Activated CD4-positive, alpha-beta T cell treated with anti-CD3 and anti-CD28 coated beads, Interleukin-2, amount 50 U/mL, for 48 hours (primary cell): ENCODE data around the gene PRPF18.

Experiments used
- DNase-seq, 2 experiments: peaks; one replicate each; pipeline ENCODE4 v3.0.0-alpha.2; 2020

PRPF18 gene

GRCh38 chr10:13671904-13672303, 85.1 kb downstream of the PRPF18 start:
- no peak for DNase-seq

GRCh38 chr10:13672548-13672947, 85.8 kb downstream of the PRPF18 start:
- DNase-seq = no peak

GRCh38 chr10:13673156-13673555, 86.4 kb downstream of the PRPF18 start:
- no peak for DNase-seq

DNA sequence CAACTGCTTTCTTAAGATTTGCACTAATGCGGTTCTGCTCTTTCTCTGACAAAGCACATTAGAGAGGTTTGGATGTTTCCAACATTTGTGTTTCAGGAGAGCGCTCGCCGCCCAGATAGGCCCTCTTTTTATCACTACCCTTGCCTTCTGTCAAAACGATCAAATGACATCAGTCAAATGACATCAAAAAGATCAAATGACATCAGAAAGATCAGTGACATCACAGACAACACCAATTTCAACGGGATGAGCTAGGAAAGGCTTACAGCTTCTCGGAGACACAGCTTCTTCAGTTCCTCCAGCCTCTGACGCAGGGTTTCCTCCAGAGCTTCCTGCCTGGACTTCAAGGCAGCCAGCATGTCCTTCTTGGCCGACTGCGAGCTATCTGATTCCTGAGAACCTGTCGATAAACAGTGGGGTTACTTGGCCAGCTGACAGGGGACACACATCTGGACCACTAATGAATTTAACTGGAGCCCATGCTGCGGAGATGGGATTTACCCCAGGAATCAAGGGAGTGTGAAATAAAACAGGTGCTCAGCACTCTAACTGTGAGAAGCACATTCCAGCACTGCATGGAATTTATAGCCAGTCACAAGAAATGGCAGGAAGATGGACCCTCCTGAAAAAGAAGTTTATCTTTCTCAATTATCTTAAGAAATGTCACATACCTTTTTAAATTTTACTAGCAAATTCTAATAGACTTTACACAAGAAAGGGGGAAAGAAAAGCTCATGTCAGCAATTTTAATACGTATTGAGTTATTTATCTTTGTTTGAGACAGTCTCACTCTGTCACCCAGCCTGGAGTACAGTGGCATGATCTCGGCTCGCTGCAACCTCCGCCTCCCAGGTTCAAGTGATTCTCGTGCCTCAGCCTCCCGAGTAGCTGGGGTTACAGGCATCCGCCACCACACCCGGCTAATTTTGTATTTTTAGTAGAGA, 88.2 kb downstream of the PRPF18 start:
- DNase-seq = no peak

DNA sequence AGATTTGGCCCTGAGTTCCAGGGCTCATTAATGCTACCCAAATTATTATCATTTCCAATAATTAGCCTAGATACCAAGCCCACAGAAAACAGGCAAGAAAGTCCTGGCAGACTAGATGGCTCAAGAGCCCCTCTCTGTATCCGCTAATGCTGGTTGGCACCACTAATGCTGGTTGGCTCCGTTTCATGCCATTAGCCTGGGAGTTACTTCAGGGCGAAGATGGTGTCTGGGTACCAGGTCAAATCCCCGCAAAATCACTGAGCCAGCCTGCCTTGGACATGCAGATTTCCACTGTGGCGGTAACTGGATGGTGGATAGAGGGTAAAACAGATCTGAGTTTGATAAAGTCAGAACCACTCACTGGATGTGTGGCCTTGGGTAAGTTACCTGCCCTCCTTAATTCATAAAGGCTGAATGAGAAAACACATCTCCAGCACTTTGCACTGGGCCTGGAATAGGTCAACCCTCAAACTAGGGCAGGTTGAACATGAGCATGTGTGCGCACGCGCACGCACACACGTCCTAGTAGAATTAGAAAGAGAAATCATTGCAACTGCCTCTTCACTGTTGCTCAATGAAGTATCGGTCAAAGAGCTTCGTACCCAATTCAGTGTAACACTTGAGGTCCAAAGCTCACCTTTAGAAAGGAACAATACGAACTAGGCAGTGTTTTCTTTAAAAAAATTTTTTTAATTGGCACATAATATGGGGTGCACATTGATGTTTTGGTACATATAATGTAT, 91.5 kb downstream of the PRPF18 start:
- no peak for DNase-seq
